ENCODE results near the gene LAMC3. TPM values are rescaled to one million over a fixed set of nuclear protein-coding genes. Genes with fewer than 3 reads are reported as not detected.
A peak's percentile ranks its signal among the peaks of the same experiment; 100 is the strongest.

LAMC3 gene
- total and polyA plus RNA-seq, 3 donors from 2014 or later: 35.9 to 136 (median 86.3) TPM

DNA sequence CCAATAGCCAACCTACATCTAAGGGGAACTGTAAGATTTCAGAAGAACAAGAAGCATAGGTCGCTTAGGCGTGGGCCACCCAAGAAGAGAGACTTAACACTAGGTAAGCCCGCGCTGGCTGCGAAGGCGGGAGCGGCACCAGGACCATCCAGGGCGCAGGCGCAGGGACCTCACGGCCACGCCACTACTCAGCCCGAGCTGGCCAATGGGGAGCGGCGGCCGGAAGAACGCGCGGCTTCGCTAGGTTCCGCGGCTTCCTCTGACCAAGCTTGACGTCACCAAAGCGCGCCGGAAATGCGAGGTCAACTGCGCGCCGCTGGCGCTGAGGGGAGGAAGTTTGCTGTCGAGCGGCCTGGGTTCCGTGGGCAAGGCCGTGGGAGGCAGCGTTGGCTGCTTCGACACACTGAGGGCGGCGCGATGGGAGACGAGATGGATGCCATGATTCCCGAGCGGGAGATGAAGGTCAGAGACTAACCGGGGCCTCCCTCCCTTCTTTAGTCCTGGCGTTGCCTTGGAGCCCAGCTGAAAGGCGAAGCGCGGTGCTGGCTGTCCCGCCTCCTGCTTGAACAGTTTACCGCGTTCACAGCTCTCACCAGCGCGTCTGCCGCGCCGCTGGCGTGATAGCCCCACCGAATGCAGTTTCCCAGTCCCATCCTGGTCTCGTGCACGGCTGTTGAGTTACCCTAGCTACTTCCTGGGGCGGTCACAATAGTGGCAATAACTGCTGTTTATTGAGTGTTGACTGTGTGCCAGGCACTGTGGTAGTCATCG, 116.5 kb downstream of the LAMC3 start, which contains the start of gene NUP214:
Gene NUP214 (plus strand): TSS at position 299 of the 771 bp plus-strand sequence. CDS start 119 bp downstream, at position 418.
- H3K27ac ChIP-seq: peak within 1 kb of the TSS; percentile 39 to 80
- no peaks in the 10 kb centered on the region for H3K9me3 ChIP-seq
- peak; percentile 3 for TF ChIP-seq POLR2A (IDR thresholded peaks at IDR 0.05)
- TF ChIP-seq, protein P1, sequence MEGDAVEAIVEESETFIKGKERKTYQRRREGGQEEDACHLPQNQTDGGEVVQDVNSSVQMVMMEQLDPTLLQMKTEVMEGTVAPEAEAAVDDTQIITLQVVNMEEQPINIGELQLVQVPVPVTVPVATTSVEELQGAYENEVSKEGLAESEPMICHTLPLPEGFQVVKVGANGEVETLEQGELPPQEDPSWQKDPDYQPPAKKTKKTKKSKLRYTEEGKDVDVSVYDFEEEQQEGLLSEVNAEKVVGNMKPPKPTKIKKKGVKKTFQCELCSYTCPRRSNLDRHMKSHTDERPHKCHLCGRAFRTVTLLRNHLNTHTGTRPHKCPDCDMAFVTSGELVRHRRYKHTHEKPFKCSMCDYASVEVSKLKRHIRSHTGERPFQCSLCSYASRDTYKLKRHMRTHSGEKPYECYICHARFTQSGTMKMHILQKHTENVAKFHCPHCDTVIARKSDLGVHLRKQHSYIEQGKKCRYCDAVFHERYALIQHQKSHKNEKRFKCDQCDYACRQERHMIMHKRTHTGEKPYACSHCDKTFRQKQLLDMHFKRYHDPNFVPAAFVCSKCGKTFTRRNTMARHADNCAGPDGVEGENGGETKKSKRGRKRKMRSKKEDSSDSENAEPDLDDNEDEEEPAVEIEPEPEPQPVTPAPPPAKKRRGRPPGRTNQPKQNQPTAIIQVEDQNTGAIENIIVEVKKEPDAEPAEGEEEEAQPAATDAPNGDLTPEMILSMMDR (IDR thresholded peaks at IDR 0.05): no peak
- peak within 1 kb of the TSS; percentile 86 to 93 for H3K4me3 ChIP-seq
- peak; percentile 99 for DNase-seq
- H3K27me3 ChIP-seq: no peaks in the 10 kb centered on the region
- WGBS, 2 donors: 0% methylated on average over 22 to 56 of the region's 61 CpGs
- no peaks in the 10 kb centered on the region for H3K36me3 ChIP-seq (ENCODE audit: low read depth, missing control alignments)
- intact Hi-C loops (cut with DNase I; ENCODE audit: low total_unique reads): no loop called here
- peaks cover 12% of the 10 kb centered on the region for H3K4me1 ChIP-seq

DNA sequence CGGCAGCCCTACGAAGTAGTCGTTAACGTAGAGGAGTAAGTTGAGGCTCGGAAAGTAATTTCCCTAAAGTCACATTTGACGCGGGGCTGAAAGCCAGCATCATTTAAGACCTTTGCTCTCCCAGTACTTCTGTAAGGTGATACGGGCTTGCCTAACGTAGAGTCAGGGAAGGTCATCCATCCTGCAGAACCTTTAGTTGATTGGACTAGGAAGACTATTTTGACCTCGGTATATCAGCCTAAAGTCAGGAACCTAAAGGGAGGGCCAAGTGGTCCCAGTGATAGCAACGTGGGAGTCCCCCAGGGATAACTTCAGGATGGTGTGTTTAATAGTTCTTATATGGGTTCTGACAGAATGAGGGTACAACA, 117.1 kb downstream of the LAMC3 start:
- DNase-seq: no peak
- Histone ChIP-seq H3K27ac (peak overlapping the region; percentile 39 to 80), H3K9me3 (no peaks in the 10 kb centered on the region), H3K27me3 (no peaks in the 10 kb centered on the region), H3K36me3 (ENCODE audit: low read depth, missing control alignments) (no peaks in the 10 kb centered on the region), H3K4me1 (peaks cover 12% of the 10 kb centered on the region), H3K4me3 (peak overlapping the region; percentile 86 to 93)
- intact Hi-C loops (cut with DNase I; ENCODE audit: low total_unique reads): no loop called here
- 0% methylated on average over 11 of the region's 11 CpGs for WGBS, 2 donors
- no peak for TF ChIP-seq POLR2A (IDR thresholded peaks at IDR 0.05)
- TF ChIP-seq, protein P1 (IDR thresholded peaks at IDR 0.05): no peak

DNA sequence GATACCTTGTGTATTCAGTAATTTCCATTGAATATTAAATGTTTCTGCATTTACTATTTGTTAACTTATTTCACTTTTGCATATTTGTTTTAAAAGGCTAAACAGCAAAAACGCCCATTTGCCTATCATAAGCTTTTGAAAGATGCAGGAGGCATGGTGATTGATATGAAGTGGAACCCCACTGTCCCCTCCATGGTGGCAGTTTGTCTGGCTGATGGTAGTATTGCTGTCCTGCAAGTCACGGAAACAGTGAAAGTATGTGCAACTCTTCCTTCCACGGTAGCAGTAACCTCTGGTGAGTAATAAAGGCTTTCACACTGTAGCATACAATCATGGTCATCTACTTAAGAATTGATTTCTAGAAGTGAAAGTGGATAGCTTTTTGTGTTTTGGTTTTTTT, 120.2 kb downstream of the LAMC3 start:
- intact Hi-C loops (cut with DNase I; ENCODE audit: low total_unique reads): no loop called here
- TF ChIP-seq, protein P1 (IDR thresholded peaks at IDR 0.05): no peak
- no peak for TF ChIP-seq POLR2A (IDR thresholded peaks at IDR 0.05)
- no peak for DNase-seq
- H3K4me1 ChIP-seq: peaks cover 12% of the 10 kb centered on the region
- H3K27me3 ChIP-seq: no peaks in the 10 kb centered on the region
- H3K9me3 ChIP-seq: no peaks in the 10 kb centered on the region
- H3K4me3 ChIP-seq: no peak overlapping the region
- H3K27ac ChIP-seq: no peak overlapping the region
- WGBS, 2 donors: 79 to 88% methylated on average over 3 of the region's 3 CpGs
- no peaks in the 10 kb centered on the region for H3K36me3 ChIP-seq (ENCODE audit: low read depth, missing control alignments)

DNA sequence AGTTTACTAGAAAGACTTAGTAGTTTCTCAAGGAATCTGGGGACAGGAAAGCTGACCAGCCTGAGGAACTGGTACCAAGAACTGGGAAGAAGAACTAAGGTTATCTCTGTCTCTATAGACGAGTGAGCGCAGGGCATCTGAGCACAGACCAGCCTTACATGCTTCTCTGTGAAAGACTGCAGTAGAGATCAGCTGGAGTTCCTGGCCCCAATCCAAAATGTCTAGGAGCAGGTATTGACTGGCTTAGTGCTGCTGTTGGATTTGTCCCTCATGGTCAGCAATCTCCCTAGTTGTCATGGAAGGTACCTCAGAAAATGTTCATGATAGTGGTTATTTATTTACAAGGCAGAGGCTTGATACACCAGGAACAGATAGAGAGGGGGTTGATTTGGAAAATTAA, 129.7 kb downstream of the LAMC3 start:
- Histone ChIP-seq H3K27ac (no peak overlapping the region), H3K36me3 (ENCODE audit: low read depth, missing control alignments) (no peaks in the 10 kb centered on the region), H3K4me1 (no peaks in the 10 kb centered on the region), H3K27me3 (no peaks in the 10 kb centered on the region), H3K9me3 (no peaks in the 10 kb centered on the region), H3K4me3 (no peak overlapping the region)
- no peak for DNase-seq
- TF ChIP-seq, protein P1 (IDR thresholded peaks at IDR 0.05): no peak
- TF ChIP-seq POLR2A (IDR thresholded peaks at IDR 0.05): no peak
- WGBS, 2 donors: 72 to 82% methylated on average over 2 of the region's 2 CpGs
- intact Hi-C loops (cut with DNase I; ENCODE audit: low total_unique reads): no loop called here

DNA sequence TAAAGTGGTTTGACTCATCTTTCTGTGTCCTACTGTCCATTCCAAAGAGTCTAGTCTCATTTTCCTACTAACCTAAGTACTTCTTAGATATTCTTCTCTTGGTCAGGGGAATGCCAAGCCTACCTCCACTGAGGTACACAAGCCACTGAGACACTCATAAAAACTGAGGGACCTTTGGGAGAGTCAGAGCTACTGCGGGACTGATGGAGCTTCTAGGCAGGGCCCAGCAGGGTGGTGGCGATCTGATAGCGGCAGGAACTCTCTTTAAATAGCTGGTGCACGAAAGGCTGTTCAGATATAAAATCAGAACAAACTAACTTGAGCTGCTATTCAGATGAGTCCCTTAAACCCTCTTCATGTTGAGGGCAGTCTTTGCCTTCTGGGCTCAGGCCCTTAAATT, 131.1 kb downstream of the LAMC3 start:
- H3K27ac ChIP-seq: no peak overlapping the region
- H3K4me3 ChIP-seq: no peak overlapping the region
- H3K36me3 ChIP-seq (ENCODE audit: low read depth, missing control alignments): no peaks in the 10 kb centered on the region
- 96 to 98% methylated on average over 4 of the region's 4 CpGs for WGBS, 2 donors
- no peak for DNase-seq
- TF ChIP-seq, protein P1 (IDR thresholded peaks at IDR 0.05): no peak
- TF ChIP-seq POLR2A (IDR thresholded peaks at IDR 0.05): no peak
- H3K27me3 ChIP-seq: no peaks in the 10 kb centered on the region
- H3K9me3 ChIP-seq: no peaks in the 10 kb centered on the region
- H3K4me1 ChIP-seq: no peaks in the 10 kb centered on the region
- intact Hi-C loops (cut with DNase I; ENCODE audit: low total_unique reads): no loop called here

Measured in testis (tissue), 3 donors.